CD4-positive, alpha-beta T cell treated with Interleukin-2 at 100 ng/mL for 4 hours (primary cell): ENCODE data around the gene PRX.
"Not testable (repeated sequence)": the region's sequence is repeated elsewhere in the genome, so short reads cannot be mapped to it uniquely, and the experiment has no call there.

Source experiments
- DNase-seq: peaks from one replicate; pipeline ENCODE4 v3.0.0-alpha.2; 2020; ENCODE audit warnings: low spot score

PRX gene

DNA sequence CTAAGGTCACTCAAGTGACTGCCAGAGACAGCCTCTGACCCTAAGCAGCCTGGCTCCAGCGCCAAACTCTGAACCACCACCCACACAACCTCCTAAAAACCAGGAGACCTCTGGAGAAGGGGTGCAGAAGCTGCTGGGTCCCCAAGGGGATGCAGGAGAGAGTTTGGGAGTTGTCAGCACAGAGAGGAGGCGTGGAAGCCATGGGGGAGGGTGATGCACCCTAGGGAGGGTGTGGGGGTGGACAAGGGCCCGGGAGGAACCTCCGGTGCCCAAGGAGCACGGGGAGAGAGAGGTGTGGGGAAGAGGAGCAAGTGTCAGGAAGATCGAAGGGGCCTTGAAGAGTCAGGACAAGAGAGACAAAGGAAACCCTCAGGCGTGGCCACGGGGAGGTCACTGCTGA is 21.1 kb downstream of the PRX start:
- no peak for DNase-seq

DNA sequence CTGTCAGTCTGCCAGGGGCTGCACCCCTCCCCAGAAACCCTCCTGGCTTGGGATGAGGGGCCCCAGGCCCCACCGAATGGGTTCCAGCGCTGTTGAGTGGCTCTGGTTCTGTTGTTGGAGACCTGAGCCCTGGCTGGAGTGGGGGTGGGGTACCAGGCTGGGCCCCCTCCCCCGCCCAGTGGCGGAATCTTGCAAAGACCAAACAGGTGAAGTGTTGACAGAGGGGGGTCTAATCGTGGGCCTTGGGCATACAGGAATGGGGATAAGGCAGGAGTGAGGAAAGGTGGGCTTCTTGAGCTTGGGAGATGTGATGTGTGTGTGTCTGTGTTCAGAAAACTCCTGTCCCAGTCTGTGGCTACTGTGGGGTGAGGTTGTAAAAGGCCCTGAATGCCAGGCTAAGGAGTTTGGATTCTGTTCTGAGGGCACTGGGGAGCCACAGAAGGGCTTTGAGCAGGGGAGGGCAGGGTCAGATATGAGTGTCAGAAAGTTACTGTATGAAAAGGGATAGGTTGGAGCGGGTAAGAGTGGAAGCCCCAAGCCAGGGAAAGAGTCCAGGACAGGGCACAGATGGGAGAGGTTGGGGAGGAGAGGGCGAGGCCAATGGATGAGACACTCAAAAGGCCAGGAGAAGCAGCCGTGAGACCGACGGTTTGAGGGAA is 23.0 kb downstream of the PRX start, which contains the start of gene HIPK4:
Gene HIPK4 (minus strand): TSS at position 98 of the 659 bp plus-strand sequence. CDS start 279 bp downstream, outside the sequence.
- DNase-seq, result no peak

GRCh38 chr19:40389404-40390083 is 23.6 kb downstream of the PRX start:
- no peak for DNase-seq

- no peak for DNase-seq
Measured at GRCh38 chr19:40388481-40388880, 24.7 kb downstream of the PRX start.

DNA sequence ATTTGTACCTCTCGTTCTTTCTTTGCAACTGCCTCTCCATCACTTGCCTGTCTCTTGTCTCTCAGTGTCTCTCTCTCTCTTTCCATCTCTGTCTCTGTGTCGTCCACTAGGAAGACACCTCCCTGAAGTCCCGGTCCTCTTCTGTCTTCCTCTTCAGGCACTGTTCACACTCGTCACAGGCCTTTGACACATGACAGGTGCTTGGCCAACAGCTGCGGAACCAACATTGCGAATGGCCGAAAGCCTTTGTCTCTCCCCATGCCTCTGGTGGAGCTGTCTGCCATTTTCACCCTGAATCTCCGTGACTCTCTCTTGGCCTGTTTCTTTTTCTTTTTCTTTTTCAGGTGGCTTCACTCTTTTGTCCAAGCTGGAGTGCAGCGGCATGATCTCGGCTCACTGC is 26.0 kb downstream of the PRX start:
- no peak for DNase-seq

- no peak for DNase-seq
Measured at GRCh38 chr19:40383668-40384248, 29.4 kb downstream of the PRX start.

DNA sequence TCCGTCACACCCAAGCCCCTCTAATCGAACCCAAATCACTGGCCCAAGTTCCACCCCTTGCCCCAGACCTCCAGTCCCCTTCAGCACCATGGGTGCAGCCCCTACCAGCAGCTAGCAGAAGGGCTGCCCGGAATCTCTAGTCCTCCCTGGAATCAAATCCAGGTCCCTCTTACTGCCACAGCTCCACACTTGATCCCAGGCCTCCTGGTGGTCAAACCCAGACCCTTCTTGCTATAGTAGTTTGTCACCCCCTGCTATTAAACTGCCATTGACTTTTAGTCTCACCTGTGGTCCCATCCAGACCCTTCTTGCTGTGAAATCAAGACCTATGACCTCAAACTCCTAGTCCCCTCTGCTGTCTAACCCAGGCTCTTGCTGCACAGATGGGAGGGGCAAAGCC is 31.9 kb downstream of the PRX start:
- DNase-seq, result no peak

DNA sequence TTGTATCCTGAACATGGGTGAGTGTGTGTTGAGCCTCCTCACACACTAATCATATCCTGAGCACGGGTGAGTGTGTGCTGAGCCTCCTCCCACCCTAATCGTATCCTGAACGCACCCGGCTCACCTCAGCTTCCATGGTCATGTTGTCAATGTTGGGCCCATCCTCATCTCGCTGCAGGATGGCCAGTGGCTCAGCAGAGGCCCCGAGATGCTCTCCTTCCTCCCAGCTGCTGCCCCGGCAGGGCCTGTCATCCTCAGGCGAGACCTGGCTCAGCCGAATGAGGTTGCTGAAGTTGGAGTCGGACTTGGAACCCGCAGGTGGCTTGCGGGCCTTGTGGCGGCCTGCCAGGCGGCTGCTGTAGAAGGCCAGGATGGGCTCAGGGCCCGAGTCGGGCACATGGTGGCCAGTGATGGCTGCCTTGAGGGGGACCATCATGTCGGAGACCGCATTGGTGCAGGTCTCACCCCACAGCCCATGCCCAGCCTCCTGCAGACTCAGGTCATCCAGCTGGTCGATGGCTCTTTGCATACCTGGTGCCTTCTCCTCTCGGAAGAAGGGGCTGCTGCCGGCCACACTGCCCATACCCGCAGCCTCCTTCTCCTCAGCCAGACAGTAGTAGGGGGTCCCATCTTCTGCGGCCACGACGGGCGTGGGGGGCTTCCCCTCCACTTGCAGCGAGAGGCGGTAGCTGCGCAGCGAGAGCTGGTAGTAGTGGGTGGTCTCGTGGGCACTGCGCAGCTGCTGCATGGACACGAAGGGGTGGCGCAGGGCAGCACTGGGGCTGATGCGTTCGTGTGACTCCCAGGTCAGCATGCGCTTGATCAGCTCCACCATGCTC is 32.8 kb downstream of the PRX start:
- DNase-seq, result no peak

- no peak for DNase-seq
Measured at GRCh38 chr19:40379446-40380198, 33.6 kb downstream of the PRX start.

DNA sequence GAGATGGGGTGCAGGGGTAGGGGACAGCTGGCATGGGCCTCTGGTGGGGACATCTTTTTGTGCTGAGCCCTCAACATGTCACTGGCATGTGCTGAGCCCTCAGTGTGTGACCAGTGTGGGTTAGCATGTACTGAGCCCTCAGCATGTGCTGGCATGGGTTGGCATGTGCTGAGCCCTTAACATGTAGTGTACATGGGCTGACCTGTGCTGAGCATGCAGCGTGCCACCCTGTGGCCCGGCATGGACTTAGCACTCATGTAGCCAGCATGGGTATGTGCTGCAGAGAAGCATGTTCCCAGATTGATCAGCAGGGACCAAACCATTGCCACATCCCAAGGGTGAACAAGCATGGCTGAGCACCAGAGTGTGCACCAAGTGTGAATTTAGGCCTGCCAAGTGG is 34.7 kb downstream of the PRX start:
- no peak for DNase-seq

DNA sequence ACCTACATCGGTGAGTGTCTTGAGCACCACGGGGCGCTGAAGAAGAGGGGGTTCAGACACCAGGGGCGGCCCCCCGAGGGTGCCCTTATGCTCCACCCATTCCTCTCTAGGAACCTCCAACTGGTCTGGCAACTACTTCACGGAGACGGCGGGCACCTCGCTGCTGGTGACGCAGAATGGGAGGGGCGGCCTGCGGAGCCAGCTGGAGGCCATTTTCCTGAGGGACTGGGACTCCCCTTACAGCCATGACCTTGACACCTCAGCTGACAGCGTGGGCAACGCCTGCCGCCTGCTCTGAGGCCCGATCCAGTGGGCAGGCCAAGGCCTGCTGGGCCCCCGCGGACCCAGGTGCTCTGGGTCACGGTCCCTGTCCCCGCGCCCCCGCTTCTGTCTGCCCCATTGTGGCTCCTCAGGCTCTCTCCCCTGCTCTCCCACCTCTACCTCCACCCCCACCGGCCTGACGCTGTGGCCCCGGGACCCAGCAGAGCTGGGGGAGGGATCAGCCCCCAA is 35.2 kb downstream of the PRX start:
- no peak for DNase-seq

GRCh38 chr19:40376286-40376862 is 36.8 kb downstream of the PRX start:
- DNase-seq, result no peak

GRCh38 chr19:40374084-40374483 is 39.1 kb downstream of the PRX start:
- DNase-seq, result no peak

DNA sequence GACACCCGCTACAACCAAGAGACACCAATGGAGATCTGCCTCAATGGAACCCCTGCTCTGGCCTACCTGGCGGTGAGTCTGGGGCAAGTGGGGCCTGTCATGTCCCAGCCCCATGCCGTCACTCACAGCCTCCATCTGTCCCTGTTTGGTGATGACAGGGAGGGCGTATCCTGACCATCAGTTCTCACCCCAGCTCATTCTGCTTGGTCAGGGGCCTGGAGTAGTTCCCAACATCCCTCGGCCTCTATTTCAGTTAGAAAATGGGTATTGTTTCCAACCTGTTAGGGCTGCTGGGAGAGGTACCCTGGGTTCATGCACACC is 41.4 kb downstream of the PRX start:
- no peak for DNase-seq

DNA sequence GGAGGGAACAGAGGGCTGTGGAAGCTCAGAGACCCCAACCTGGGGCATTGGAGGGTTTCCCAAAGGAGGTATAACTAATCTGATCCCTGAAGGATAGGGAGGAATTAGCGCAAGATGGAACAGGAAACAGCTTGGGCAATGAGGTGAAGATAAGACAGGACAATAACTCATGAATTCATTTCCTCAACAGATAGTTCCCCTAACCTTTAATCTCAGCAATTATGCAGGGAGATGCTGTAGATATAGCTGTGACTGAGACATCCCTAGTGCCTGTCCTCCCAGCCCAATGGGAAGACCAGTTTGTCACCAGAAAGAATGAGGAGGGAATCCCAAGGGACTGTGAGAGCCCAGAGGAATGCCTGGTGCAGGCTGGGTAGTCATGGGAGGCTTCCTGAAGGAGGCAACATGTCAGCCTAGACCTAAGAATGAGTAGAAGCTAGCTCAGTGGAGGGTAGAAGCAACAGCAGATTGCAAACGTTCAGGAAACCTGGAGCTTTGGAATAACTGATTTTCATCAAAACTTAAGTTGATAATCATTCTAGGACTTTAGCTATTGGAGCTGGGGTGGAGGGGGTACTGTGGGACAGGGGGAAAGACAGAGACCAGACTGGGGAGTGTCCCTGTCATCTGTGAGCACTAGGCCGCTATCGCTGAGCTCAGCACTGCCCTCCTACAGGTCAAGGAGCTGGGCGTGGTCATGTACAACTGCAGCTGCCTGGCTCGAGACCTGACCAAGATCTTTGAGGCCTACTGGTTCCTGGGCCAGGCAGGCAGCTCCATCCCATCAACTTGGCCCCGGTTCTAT is 42.0 kb downstream of the PRX start:
- no peak for DNase-seq

DNA sequence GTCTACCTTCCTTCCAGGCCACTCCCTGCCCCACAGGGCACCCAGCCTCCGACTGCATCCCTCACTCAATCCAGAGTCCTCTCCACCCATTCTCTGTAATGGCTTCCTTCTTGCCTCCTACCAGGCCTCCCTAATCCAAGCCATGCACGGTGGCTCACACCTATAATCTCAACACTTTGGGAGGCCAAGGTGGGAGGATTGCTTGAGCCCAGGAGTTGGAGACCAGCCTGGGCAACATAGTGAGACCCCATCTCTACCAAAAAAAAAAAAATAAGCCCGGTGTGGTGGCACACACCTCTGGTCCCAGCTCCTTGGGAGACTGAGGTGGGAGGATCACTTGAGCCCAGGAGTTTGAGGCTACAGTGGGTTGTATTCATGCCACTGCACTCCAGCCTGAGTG is 42.9 kb downstream of the PRX start:
- not testable (repeated sequence) for DNase-seq

DNA sequence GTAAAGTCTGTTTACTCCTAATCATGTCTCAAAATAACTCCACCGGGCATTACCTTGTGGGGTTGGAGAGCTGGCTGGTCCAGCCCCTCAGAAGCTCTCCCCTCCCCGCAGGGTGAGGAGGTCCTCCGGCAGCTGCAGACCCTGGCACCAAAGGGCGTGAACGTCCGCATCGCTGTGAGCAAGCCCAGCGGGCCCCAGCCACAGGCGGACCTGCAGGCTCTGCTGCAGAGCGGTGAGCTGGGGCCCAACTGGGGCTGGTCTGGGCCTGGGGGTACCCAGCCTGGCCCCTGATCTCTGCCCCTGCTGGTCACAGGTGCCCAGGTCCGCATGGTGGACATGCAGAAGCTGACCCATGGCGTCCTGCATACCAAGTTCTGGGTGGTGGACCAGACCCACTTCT is 43.4 kb downstream of the PRX start:
- no peak for DNase-seq

DNA sequence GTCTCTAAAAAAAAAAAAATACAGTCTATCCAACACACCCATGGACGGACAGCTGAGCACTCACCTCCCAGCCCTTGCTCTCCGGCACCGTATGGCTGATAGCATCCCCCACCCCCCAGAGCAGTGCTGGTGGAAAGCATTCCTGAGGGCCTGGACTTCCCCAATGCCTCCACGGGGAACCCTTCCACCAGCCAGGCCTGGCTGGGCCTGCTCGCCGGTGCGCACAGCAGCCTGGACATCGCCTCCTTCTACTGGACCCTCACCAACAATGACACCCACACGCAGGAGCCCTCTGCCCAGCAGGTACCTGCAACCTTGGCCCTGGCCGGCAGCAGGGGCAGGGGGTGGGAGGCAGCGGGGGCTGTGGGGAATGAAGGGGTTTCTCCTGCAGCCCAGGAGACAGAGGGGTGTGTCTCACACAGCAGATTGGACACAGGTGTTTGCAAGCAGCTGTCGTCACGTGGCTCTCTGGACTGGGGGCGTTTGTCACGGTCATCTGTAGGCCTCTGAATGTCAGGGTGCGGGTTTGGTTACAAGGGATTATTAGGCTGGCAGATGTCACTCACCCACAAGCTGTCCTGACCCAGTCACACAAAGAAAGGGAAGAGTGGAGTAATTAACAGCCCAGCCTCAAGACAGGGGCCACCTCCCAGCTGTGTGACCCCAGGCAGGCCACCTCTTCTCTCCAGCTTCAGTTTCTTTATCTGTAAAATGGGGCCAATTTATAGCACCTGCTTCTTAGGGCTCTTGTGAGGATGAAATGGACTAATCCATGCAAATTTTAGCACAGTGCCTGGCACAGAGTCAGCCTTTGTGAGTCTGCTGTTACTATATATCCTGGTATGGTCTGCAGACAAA is 45.4 kb downstream of the PRX start:
- DNase-seq, result no peak

DNA sequence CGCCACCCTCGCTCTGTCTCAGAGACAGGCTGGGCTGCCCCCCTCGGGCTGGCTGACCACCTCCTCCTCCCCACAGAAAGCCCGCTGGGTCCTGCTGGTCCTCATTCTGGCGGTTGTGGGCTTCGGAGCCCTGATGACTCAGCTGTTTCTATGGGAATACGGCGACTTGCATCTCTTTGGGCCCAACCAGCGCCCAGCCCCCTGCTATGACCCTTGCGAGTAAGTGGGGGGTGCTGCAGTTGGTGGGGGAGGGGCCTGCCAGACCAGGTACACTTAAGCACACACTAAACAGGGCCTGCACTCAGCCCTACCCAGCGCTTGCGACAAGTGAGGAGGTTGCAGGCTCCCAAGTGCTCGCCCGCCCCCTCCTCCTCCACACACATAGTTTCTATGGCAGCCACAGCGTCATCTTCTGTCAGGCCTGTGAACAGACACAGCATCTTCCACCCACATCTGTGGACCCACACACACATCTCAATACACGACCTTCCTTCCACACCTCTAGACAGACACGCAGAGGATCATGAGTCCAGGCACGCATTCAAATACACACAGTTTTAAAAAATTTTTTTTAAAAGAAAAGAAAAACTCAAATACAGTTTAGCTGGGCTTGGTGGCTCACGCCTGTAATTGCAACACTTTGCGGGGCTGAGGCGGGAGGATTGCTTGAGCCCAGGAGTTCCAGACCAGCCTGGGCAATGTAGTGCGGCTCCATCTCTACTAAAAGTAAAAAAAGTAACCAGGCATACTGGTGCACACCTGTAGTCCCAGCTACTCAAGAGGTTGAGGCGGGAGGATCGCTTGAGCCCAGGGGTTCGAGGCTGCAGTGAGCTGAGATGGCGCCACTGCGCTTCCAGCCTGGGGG is 46.2 kb downstream of the PRX start:
- DNase-seq, result no peak
